GM18909 (cell line): ENCODE data around the gene MID2.
A peak's percentile ranks its signal among the peaks of the same experiment; 100 is the strongest.
"Not testable (repeated sequence)": the region's sequence is repeated elsewhere in the genome, so short reads cannot be mapped to it uniquely, and the experiment has no call there.

Experiments used
- ATAC-seq: cut with Tn5 transposase; IDR thresholded peaks from one replicate; pipeline ENCODE4 v1.9.1; 2021; ENCODE audit warnings: mild to moderate bottlenecking; ENCODE audit not compliant: unreplicated experiment, poor library complexity

Gene MID2

DNA sequence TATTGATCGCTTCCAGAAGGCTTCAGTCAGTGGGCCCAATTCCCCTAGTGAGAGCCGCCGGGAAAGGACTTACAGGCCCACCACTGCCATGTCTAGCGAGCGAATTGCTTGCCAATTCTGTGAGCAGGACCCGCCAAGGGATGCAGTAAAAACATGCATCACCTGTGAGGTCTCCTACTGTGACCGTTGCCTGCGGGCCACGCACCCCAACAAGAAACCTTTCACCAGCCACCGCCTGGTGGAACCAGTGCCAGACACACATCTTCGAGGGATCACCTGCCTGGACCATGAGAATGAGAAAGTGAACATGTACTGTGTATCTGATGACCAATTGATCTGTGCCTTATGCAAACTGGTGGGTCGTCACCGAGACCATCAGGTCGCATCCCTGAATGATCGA is 15.3 kb downstream of the MID2 start:
- no peak for ATAC-seq

DNA sequence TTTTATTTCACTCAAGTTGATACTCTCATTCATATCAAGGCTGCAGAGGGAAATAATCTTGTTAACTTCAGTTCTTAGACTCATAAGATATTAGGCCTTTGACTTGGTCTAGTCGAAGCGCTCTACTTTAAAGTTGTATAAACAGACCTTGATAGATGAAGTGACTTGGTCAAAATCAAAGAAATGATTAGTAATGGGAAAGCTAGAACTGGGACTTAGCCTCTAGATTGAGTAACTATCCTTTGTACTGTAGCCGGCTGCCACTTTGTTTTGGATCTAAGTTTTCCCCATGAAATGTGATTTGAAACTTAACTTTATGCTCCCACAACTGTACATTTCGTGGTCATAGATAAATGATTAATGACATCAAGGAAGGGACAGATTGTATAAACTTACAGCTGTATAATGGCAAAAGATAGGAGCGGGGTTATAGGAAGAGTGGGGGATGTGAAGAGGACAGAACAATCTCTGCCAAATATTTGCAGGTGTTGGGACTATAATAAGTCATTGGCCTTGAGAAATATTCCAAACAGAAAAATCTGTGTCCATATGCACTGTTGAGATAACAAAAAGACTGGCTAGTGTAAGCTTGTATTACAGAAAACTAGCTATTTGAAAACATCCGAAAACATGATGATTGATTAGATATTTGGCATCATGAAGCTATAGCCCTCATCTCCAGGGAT is 17.2 kb downstream of the MID2 start:
- no peak for ATAC-seq

DNA sequence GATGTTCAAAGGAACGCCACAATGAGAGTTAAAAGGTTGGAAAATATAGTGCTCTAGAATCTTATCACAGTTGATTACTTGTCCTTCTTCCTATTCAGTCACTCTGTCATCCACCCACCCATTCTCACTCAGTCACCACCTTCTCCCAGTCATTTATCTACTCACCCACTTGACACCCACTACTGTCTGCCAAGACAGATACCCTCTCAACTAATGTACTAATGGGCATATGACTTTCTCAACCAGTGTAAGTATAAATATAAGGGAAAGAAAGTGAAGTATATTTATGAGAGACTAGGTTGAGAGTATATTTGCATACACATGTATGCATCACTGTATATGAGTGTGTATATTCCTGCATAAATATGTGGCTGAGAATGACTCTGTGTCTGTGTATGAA is 20.0 kb downstream of the MID2 start:
- no peak for ATAC-seq

DNA sequence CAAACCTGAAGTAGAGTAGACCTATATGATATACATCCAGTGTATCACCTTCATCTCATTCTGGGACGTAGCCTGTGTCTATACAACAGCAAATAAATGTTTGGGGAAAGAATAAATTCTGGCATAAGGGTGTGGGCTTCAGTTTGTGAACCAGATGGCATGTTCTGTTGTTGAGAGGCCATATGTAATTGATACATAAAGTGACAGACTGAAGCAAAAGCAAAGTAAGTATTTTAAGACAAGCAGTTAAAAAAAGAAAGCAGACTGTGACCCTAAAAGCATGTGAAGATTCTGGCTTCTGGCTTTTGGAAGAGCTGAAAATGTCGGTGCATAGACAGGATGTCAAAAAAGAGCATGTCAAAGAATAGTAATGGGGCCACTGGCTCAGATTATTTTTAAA is 22.9 kb downstream of the MID2 start:
- ATAC-seq: no peak

DNA sequence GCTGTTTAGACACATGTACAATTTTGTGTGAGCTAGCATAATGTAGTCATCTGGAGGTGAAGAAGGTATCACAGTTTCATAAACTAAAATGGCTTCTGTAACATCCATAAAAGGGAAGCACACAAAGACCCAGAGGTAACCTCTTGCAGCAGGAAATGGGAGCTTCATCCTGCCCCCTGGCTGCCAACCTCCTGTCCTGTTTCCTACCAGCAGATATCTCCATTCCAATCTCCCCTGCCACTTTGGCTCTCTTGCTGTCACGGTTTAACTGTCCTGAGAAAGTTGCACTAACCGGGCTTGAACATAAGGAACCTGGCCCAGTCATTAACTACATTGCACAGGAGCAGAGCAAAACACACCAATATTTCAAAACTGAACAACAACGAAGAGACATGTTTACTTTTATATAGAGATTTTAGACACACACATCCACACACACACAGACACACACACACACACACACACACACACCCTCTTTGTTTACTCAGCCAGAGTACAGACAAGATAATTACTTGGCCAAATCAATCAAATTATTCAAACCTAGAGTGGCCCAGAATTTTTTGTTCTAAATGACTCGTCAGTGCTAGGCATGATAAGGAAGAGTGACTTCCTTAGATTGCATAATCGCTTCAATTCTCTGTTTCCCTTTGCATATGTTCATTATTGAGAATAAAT is 24.2 kb downstream of the MID2 start:
- ATAC-seq: no peak

DNA sequence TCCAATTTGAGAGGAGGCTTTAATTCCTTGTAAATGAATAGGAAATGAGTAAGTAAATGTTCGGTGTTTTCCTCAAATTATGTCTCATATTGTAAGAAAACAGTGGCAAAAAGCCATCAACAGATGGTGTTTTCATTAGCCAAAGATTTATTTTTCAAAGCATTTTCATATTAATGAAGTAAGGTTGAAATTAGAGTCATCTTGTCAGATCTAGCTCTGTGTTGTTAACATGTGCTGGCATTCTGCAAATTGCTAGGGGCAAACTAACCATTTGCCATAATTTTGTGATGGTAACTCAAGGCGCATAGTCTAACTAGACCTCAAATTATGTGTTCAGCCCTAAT is 24.7 kb downstream of the MID2 start:
- no peak for ATAC-seq

DNA sequence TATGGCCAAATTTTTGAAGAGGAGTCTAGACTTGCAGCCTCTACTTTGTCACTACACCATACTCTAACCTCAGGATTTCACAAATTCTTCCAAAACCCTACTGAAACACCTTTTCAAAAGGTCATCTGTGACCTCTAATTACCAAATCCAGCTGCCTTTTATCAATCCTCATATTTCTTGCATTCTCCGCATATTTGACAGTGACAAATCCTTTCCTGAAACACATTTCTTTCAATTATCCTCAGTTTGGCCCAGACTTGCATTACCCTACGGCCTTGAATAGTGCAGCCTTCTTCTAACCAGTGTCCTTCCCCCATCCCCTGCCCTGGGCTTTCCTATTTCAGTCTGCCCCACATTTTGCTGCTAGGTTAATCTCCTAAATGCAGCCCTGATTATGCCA is 25.5 kb downstream of the MID2 start:
- no peak for ATAC-seq

DNA sequence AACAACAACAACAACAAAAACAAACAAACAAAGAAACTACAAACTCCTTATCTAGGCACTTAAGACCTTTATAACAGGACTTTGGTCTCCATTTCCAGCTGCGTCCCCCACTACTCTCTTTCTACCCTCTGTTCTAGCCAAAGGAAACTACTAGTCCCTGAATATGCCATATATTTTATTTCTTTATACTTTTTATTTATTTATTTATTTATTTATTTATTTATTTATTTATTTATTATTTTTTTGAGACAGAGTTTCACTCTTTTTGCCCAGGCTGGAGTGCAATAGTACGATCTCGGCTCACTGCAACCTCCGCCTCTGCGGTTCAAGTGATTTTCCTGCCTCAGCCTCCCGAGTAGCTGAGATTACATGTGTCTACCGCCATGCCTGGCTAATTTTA is 26.0 kb downstream of the MID2 start:
- not testable (repeated sequence) for ATAC-seq

DNA sequence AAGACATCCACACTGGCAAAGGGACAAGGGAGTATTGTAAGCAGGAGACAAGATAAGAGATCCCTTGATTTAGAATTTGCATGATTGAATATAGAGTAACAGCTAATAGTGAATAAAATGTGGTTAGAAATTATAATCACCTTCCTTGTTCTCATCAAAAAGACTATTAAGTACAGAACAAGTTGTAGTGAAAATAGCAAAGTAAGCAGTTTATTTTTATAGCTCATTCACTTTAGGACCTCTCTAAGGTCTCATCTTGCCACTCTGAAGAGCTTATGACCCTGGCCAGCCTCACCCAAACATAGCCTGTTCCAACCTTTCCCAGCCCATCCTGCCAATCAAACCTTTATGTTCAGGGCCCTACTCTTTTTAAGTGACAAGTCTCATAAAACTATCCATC is 30.6 kb downstream of the MID2 start:
- ATAC-seq: no peak

DNA sequence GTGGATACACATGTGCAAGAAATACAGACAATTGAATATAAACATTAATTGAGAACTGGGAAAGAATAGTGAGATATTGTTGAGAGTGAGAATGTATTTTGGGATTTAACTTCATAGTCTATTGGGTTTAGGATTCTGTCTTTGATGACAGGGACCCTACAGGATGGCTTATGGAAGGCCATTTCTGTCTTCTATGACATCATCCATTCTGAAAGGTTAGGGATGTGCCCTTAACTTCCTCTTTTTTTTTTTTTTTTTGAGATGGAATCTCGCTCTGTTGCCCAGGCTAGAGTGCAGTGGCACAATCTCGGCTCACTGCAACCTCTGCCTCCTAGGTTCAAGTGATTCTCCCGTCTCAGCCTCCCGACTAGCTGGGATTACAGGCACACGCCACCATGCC is 31.4 kb downstream of the MID2 start:
- not testable (repeated sequence) for ATAC-seq

DNA sequence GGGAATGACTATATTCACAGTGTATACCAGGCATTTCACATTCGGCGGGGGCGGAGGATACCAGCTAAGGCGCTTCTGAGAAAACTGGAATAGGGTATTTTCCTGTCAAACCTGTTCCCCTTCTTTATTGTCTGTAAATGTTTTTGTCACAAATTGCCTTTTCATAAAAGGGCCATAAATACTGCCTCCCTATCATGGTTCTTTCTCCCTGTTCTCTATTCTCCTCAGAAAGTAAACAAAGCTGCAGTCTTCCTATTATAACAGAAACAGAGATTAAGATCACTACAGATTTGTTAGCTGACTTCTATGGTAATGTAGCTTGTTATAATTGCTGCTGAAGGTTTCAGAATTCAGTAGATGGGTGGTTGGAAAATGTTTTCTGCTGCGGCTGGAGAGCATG is 32.2 kb downstream of the MID2 start:
- no peak for ATAC-seq

DNA sequence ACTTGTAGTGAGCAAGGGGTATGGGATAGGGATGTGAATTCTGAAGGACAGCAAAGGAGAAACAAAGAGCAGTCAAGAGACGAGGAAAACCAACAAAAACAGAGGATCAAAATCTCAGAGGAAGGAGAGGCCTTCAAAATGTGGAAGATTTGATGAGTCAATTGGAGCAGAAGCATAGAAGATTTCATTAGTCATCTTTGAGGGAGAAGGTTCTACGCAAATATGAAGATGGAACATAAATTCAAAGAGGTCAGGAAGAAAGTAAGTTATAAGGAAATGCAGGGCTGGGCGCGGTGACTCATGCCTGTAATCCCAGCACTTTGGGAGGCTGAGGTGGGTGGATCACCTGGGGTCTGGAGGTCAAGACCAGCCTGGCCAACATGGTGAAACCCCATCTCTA is 35.4 kb downstream of the MID2 start:
- no peak for ATAC-seq

DNA sequence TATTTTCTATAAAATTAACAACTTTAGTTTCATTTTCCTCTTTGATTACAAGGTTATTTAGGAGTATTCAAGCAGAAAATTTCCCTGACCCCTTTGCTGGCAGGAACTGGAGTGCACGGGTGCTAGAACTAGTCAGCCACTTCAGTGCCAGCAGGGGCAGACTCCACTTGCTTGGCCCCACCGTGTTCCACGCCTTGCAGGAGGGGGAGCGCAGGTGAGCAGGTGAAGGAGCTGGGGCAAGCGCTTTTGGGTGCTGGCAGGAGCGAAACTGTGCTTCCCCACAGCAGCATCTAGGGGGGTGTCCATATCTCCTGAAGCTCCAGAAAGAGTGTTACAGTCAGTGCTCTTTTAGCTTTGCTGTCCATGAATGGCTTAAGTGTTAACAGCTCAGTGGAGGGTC is 45.5 kb downstream of the MID2 start:
- no peak for ATAC-seq

DNA sequence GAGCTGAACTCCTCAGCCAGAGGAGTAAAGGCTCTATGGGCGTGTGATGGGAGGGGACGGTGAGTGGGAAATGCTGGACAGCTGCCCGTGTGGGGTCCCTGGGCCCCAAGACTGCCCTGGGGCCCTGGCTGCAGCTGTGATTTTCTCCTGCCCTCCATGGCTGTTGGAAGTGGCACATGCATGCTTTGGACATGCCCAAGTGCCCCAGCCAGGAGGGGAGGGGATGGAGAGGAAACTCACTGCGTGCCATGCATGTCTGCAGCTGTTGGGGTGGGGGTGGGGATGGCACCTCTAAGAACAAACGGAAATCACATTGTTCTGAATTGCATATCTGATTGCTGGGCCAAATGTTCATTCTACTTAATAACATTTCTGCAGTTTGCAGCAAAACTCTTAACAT is 52.4 kb downstream of the MID2 start:
- no peak for ATAC-seq

DNA sequence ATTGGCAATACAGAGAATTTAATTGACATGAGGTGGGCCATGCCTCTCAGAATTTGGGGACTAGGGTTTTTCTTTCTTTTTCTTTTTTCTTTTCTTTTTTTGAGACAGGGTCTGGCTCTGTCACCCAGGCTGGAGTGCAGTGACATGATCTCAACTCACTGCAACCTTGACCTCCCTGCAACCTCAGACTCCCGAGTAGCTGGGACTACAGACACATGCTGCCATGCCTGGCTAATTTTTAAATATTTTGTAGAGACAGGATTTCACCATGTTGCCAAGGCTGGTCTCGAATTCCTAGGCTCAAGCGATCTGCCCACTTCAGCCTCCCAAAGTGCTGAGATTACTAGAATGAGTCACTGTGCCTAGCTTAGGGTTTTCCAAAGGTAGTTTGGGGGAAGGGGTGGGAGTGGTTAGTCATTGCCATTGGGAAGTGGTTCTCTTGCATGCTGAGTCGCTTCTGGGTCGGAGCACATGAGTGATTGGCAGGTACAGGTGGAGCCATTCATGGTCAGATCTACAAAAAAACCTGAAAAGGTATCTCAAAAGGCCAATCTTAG is 54.5 kb downstream of the MID2 start:
- no peak for ATAC-seq

DNA sequence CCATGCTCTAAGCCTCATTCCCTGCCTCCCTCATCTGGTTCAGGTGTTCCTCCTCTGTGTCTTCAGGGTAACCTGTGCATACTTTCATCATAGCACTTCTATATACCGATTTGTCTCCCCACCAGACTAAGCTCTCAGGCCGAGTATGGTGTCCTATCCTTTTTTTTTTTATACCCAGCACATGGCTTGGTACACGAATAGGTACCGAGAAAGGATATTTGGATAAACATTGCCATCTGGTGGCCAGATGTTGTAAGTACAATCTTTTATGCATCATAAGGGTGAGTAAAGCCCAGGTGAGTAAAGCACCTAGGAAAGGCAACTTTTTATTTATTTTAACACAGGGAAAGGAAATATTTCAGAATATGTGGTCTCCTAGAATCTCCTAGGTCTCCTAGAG is 68.4 kb downstream of the MID2 start:
- ATAC-seq: peak; percentile 78

DNA sequence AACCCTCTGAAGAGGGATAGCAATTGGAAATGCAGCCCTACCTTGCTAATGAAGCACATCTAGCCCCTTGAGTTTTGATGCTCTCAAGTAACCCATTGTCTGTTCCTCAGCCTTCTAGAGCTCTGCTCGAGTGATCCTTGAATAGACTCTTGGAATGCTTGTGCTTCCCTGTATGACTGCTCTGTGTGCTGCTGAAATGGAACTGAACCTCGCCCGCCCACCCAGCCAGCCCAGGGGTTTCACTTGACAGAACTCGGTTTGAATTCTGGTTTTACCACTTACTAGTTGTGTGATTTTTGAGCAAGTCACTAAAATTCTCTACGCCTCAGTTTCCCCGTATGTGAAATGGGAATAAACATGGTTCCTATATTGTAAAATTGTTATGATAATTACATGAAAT is 77.1 kb downstream of the MID2 start:
- no peak for ATAC-seq

DNA sequence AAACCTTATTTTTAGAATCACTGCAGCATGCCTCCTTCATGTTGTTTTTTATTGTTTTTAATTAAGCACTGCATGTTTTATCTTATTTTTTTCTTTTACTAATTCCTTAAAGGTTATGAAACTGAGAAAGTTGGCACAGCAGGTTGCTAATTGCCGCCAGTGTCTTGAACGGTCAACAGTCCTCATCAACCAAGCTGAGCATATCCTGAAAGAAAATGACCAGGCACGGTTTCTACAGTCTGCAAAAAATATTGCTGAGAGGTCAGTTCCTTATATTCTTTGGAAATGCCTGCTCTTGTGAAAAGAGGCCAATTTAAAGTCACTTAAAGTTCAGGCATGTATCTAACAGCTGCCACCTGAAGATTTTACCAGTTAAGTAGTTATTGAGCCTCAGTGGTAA is 79.7 kb downstream of the MID2 start:
- no peak for ATAC-seq

DNA sequence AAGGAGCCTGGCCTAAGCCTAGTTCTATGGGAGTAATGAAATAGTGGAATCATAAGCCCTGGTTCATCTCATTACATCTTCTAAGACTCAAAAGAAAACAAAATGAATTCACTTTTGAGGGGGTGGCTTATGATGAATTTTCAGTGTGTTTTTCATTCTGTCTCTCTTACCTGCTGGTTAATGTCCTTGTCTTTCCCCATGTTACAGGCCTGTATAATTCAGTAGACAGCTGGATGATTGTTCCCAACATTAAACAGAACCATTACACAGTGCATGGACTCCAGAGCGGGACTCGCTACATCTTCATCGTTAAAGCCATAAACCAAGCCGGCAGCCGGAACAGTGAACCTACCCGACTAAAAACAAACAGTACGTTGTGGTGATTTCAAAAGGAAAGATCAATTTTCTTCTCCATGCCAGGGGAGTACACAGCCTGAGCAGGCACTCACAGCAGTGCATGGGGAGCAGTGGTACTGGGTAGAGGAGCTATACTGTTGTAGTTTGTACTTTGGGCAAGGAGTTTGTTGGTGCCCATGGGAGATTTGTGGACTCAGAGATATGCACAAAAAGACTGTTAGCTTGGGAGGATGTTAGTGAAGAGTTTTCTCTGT is 98.6 kb downstream of the MID2 start:
- ATAC-seq: no peak

DNA sequence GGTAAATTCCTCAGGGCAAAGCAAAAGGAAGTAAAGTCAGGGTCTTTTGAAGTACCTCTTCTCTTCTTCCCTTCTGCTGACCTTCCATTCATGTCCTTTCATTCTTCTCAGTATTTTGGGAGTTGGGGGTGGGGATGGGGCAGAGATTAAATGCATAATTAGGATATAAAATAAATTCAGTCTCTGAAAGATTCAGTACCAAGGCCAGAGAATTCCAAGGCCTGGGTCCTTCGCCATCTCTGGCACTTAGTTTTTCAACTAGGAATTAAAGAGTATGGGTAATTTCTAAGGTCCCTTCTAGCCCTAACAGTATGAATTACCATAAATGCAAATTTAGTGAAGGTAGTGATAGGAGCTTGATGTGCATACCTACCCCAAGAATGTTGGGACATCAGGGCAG is 108.6 kb downstream of the MID2 start:
- no peak for ATAC-seq

DNA sequence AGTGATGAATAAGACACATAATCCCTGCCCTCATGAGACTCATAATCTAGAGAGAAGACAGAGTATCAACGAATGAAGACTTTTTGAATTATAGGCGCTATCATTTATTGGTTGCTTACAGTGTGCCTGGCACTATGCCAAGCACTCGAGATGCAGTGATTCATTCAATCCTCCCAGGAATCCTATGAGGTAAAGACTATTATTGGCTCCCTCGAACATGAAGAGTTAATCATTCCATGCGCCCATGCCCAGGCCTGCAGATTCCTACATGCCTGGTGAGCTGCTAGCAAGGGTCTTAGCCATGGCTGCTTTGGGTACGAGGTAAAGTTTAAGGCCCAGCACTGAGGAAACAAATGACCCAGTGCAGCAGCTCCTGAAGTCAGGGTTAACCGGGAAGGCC is 109.5 kb downstream of the MID2 start:
- no peak for ATAC-seq
